OCI-LY7 (cell line): ENCODE results near the gene TNFAIP3. TPM values are rescaled to one million over a fixed set of nuclear protein-coding genes. Genes with fewer than 3 reads are reported as not detected.

Experiments
- BruUV-seq: library from RNA; stranded (reverse); fragments of 400-500 nt; replicated peaks from 2 replicates; lab custom pipeline; 2021; lab: Mats Ljungman, UMichigan
- CTCF ChIA-PET: fragments of 300-600 bp; sonication (Branson Sonifier 250); formaldehyde crosslinking; loops from one replicate; lab custom pipeline; 2022; ENCODE audit warnings: antibody characterized with exemption; ENCODE audit not compliant: unreplicated experiment; lab: Charles Lee
- POLR2A ChIA-PET: fragments of 300-600 bp; sonication (Branson Sonifier 250); formaldehyde crosslinking; loops from one replicate; lab custom pipeline; 2022; ENCODE audit warnings: antibody characterized with exemption; lab: Charles Lee
- DNase-seq: peaks from one replicate; pipeline ENCODE4 v3.0.0-alpha.2; 2015; ENCODE audit warnings: low spot score
- H2AFZ ChIP-seq: fragments of 200-600 bp; sonication (generic), shearing (Covaris generic); 2 replicates; pipeline ENCODE4 v1.6.1; 2014; ENCODE audit warnings: mild to moderate bottlenecking, antibody characterized with exemption, low read length, moderate library complexity
- H3K27ac ChIP-seq: fragments of 200-600 bp; sonication (generic); 2 replicates; pipeline ENCODE4 v1.5.1; 2014; ENCODE audit warnings: mixed run types, low read depth, mild to moderate bottlenecking, moderate library complexity, low read length, inconsistent platforms; ENCODE audit not compliant: poor library complexity, severe bottlenecking
- H3K36me3 ChIP-seq: fragments of 200-600 bp; sonication (generic); 2 replicates; pipeline ENCODE4 v1.6.1; 2014; ENCODE audit warnings: mild to moderate bottlenecking, antibody characterized with exemption, low read length, moderate library complexity, mixed read lengths; ENCODE audit not compliant: insufficient read depth
- H3K4me1 ChIP-seq: fragments of 200-600 bp; sonication (generic); 2 replicates; pipeline ENCODE4 v1.5.1; 2014; ENCODE audit warnings: mild to moderate bottlenecking, low read length; ENCODE audit not compliant: insufficient read depth, poor library complexity, severe bottlenecking
- H3K4me2 ChIP-seq: fragments of 200-600 bp; sonication (generic); 2 replicates; pipeline ENCODE4 v1.6.1; 2014; ENCODE audit warnings: mild to moderate bottlenecking, low read length
- H3K4me3 ChIP-seq: fragments of 200-600 bp; sonication (generic); 2 replicates; pipeline ENCODE4 v1.5.1; 2014; ENCODE audit warnings: mild to moderate bottlenecking, low read depth, low read length; ENCODE audit not compliant: poor library complexity, severe bottlenecking
- H3K79me2 ChIP-seq: fragments of 200-600 bp; sonication (generic); 2 replicates; pipeline ENCODE4 v1.6.1; 2016; ENCODE audit warnings: low read depth, mild to moderate bottlenecking, low read length, moderate library complexity, mixed read lengths; ENCODE audit not compliant: insufficient read depth
- H3K9me2 ChIP-seq: fragments of 200-600 bp; sonication (generic); 2 replicates; pipeline ENCODE4 v1.6.1; 2016; ENCODE audit warnings: mild to moderate bottlenecking, low read length, mixed read lengths; ENCODE audit not compliant: insufficient read depth
- H3K9me3 ChIP-seq: fragments of 200-600 bp; sonication (generic); 2 replicates; pipeline ENCODE4 v1.6.1; 2014; ENCODE audit warnings: mild to moderate bottlenecking, mixed run types, low read length, mixed read lengths
- H4K20me1 ChIP-seq: fragments of 200-600 bp; sonication (generic); 2 replicates; pipeline ENCODE4 v1.6.1; 2014; ENCODE audit warnings: mild to moderate bottlenecking, antibody characterized with exemption, low read length, moderate library complexity, mixed read lengths; ENCODE audit not compliant: insufficient read depth
- EZH2phosphoT487 ChIP-seq: fragments of 200-600 bp; sonication (generic); IDR thresholded peaks from 2 replicates; pipeline ENCODE4 v1.6.1; 2018; ENCODE audit warnings: low read depth, borderline replicate concordance, mild to moderate bottlenecking, mixed run types, antibody characterized with exemption, low read length, moderate library complexity, mixed read lengths
- intact Hi-C: fragments of 100-400 bp; cut with micrococcal nuclease; formaldehyde crosslinking; loops from one replicate; pipeline ENCODE4 v1.10.0; 2022; ENCODE audit not compliant: unreplicated experiment
- total RNA-seq, 2 experiments: library from RNA; depleted of rRNA in 1 of 2; stranded (reverse); fragments of >200 nt in 1 of 2; shearing (Covaris generic) in 1 of 2; gene quantifications; 2 replicates each; pipeline ENCODE4 v1.2.3, GENCODE V29; 2014 to 2022
- TF ChIP-seq, protein P1 (sequence below): fragments of 200-600 bp; sonication (generic); conservative IDR thresholded peaks from 2 replicates; pipeline ENCODE4 v1.5.1; 2014; ENCODE audit warnings: mild to moderate bottlenecking, antibody characterized with exemption, low read length, moderate library complexity, mixed read lengths

The TNFAIP3 gene
- total RNA-seq, 2 experiments from 2014 or later, result 8.8 to 28.3 TPM

DNA sequence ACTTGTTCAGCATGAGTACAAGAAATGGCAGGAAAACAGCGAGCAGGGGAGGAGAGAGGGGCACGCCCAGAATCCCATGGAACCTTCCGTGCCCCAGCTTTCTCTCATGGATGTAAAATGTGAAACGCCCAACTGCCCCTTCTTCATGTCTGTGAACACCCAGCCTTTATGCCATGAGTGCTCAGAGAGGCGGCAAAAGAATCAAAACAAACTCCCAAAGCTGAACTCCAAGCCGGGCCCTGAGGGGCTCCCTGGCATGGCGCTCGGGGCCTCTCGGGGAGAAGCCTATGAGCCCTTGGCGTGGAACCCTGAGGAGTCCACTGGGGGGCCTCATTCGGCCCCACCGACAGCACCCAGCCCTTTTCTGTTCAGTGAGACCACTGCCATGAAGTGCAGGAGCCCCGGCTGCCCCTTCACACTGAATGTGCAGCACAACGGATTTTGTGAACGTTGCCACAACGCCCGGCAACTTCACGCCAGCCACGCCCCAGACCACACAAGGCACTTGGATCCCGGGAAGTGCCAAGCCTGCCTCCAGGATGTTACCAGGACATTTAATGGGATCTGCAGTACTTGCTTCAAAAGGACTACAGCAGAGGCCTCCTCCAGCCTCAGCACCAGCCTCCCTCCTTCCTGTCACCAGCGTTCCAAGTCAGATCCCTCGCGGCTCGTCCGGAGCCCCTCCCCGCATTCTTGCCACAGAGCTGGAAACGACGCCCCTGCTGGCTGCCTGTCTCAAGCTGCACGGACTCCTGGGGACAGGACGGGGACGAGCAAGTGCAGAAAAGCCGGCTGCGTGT lies 11.6 kb downstream of the TNFAIP3 start:
- Histone ChIP-seq H3K4me3 (no peak overlapping the region), H3K36me3 (peaks cover 91% of the 10 kb centered on the region), H3K27ac (no peak overlapping the region), H4K20me1 (no peaks in the 10 kb centered on the region), H3K9me2 (no peaks in the 10 kb centered on the region), H3K9me3 (no peaks in the 10 kb centered on the region), H2AFZ (no peak overlapping the region), H3K4me1 (peaks cover 6% of the 10 kb centered on the region), H3K4me2 (no peak overlapping the region), H3K79me2 (peaks cover 2% of the 10 kb centered on the region; the same call in 1 of the 2 replicates)
- no peak for DNase-seq
- POLR2A ChIA-PET, result no interaction called here
- no peak for TF ChIP-seq EZH2phosphoT487
- TF ChIP-seq, protein P1, sequence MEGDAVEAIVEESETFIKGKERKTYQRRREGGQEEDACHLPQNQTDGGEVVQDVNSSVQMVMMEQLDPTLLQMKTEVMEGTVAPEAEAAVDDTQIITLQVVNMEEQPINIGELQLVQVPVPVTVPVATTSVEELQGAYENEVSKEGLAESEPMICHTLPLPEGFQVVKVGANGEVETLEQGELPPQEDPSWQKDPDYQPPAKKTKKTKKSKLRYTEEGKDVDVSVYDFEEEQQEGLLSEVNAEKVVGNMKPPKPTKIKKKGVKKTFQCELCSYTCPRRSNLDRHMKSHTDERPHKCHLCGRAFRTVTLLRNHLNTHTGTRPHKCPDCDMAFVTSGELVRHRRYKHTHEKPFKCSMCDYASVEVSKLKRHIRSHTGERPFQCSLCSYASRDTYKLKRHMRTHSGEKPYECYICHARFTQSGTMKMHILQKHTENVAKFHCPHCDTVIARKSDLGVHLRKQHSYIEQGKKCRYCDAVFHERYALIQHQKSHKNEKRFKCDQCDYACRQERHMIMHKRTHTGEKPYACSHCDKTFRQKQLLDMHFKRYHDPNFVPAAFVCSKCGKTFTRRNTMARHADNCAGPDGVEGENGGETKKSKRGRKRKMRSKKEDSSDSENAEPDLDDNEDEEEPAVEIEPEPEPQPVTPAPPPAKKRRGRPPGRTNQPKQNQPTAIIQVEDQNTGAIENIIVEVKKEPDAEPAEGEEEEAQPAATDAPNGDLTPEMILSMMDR, result no peak
- CTCF ChIA-PET, result no interaction called here
- intact Hi-C loops, result no loop called here
- BruUV-seq, result no TSS peak

GRCh38 chr6:137879299-137879698 lies 12.2 kb downstream of the TNFAIP3 start:
- CTCF ChIA-PET, result no interaction called here
- H3K27ac ChIP-seq, result no peak overlapping the region
- H4K20me1 ChIP-seq, result no peaks in the 10 kb centered on the region

More at GRCh38 chr6:137879299-137879698, 12.2 kb downstream of the TNFAIP3 start:
- TF ChIP-seq, protein P1, result no peak
- TF ChIP-seq EZH2phosphoT487, result no peak
- Histone ChIP-seq H2AFZ (no peak overlapping the region), H3K4me2 (no peak overlapping the region), H3K79me2 (no peaks in the 10 kb centered on the region), H3K4me3 (no peak overlapping the region), H3K36me3 (peaks cover 90% of the 10 kb centered on the region), H3K4me1 (peaks cover 6% of the 10 kb centered on the region), H3K9me2 (no peaks in the 10 kb centered on the region), H3K9me3 (no peaks in the 10 kb centered on the region)
- POLR2A ChIA-PET, result no interaction called here
- BruUV-seq, result no TSS peak
- intact Hi-C loops, result no loop called here
- no peak for DNase-seq
